ENCODE measurements around the gene CHIT1. TPM values are rescaled to one million over a fixed set of nuclear protein-coding genes. Genes with fewer than 3 reads are reported as not detected.

CHIT1 gene
- total RNA-seq, 2 experiments from 2014 or later, result 0.30 to 0.42 TPM

DNA sequence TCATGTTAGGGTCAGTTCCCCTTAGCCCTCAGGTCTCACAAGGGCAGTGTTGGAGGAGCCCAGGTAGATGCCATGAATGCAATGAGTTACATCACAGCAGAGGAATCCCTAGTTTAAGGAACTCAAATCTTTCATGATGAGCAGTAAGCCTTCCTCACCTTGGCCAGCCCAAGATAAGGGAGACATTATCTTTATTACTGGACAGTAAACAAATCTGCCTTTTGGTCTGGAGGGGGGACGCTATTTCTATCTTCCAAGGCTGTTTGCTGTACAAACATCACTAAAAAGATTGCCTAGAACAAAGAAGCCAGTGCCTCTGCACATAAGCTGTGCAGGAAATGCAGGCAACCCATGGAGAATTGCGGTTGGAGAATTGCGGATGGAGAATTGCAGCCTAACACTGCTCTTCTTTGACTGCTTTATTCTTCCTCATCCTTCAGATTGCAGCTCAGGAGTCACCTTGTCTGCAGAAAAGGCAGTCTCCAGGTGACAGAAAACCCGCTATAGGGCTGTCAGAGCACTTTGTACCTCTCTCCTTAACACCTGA, 40.7 kb downstream of the CHIT1 start:
- Mint-ChIP-seq H3K27ac (no peak overlapping the region), H3K27me3 (peaks cover 2% of the 10 kb centered on the region), H3K4me3 (no peak overlapping the region), H3K9me3 (no peaks in the 10 kb centered on the region), H3K4me1 (no peaks in the 10 kb centered on the region), H3K36me3 (ENCODE audit: low read depth) (no peaks in the 10 kb centered on the region)
- DNase-seq, result no peak
- ChIA-PET CTCF (no interaction called here), POLR2A (no interaction called here)

DNA sequence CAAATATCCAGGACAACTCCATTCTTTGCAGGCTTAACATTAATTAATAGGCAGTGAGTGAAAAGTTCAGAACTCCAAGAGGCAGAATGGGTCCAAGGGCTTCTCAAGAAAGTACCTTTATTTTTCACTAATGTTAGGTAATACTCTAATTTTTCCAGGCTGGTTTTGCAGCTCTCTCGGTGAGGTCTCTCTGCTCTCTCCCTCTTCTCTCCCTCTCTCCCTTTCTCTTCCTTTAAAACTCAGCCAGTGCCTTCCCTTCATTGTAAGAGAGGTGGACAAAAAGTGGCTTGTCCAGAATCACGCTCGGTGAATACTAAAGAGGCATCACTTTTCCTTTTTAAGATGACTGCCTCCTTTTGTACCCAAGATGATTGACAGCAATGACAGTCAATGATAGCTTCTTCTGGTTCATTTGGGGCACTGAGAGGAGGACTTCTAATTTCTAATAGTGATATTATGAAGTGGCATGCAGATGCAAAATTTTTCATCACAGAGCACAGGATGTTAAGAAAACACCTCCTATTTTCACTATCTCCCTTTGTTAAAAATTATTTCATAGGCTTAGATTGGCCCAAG, 41.7 kb downstream of the CHIT1 start:
- Mint-ChIP-seq H3K4me3 (no peak overlapping the region), H3K9me3 (no peaks in the 10 kb centered on the region), H3K27ac (no peak overlapping the region), H3K4me1 (no peaks in the 10 kb centered on the region), H3K27me3 (peaks cover 2% of the 10 kb centered on the region), H3K36me3 (ENCODE audit: low read depth) (no peaks in the 10 kb centered on the region)
- ChIA-PET POLR2A (no interaction called here), CTCF (no interaction called here)
- DNase-seq, result no peak

DNA sequence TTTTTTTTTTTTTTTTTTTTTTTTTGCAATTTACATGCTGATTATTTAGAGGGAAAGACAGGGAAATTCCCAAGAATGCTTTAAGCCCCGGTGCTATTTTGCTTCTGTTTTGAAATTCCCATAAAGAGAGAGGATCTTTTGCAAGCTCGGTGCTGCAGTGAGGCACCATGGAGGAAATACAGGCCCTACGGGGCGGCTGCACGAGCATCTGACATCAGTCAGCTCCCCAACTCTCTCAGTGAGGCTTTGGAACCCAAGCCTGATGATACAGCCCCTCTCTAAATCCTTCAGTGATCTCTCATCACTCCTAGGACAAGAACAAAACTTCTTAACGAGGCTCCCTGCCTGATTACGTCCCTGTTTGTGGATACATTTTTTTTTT, 42.2 kb downstream of the CHIT1 start:
- Mint-ChIP-seq H3K27me3 (peaks cover 2% of the 10 kb centered on the region), H3K4me1 (no peaks in the 10 kb centered on the region), H3K9me3 (no peaks in the 10 kb centered on the region), H3K36me3 (ENCODE audit: low read depth) (no peaks in the 10 kb centered on the region), H3K4me3 (no peak overlapping the region), H3K27ac (no peak overlapping the region)
- POLR2A ChIA-PET, result no interaction called here
- no peak for DNase-seq
- CTCF ChIA-PET, result no interaction called here

DNA sequence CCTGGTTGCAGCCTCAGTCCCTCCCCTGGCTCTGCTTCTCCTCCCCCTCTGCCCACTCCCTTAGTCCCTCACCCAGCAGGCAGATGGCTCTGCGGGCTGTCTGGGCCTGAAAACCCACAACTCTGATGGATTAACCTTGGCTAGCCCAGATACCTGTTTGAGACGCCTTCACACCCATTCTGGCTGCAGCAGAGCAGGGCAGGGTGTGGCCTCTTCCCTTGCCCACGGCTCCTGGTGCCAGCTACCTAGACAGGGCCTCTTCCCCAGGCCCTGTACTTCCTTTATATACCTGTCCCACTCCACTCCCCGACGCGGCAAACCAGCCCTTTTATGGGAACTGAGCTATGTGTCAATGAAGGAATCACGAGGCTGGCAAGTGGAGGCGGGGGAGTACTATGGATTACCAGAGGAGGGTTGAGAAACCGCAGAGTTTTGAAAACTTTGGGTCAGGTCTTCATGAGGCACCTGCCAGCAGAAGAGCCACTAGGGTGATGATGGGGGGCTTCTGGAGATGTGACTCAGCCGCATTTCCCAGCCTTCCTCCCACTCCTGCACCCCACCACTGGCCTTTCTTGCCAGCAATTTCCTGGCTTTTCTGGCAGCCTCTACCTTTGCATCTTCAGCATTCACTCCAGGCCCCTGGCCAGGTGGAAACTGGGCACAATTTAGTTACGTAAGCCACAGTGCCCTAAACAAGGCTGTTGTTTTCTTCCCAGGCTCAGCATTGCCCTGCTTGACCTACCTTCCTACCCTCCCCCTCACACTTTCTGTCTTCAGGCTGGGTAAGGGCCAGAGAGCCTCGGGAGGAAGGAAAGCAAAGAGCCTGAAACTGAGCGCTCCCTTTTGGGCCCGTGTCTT, 42.8 kb downstream of the CHIT1 start, which contains the start of gene CHI3L1:
CHI3L1 (minus strand) TSS at position 259 of the 858 bp plus-strand sequence; CDS start at position 178, 81 bp downstream.
- no peaks in the 10 kb centered on the region for H3K9me3 Mint-ChIP-seq
- ChIA-PET POLR2A (no interaction called here), CTCF (no interaction called here)
- H3K4me3 Mint-ChIP-seq, result no peak within 1 kb of the TSS
- no peaks in the 10 kb centered on the region for H3K4me1 Mint-ChIP-seq
- no peaks in the 10 kb centered on the region for H3K36me3 Mint-ChIP-seq (ENCODE audit: low read depth)
- peaks cover 2% of the 10 kb centered on the region for H3K27me3 Mint-ChIP-seq
- H3K27ac Mint-ChIP-seq, result no peak within 1 kb of the TSS
- no peak for DNase-seq

DNA sequence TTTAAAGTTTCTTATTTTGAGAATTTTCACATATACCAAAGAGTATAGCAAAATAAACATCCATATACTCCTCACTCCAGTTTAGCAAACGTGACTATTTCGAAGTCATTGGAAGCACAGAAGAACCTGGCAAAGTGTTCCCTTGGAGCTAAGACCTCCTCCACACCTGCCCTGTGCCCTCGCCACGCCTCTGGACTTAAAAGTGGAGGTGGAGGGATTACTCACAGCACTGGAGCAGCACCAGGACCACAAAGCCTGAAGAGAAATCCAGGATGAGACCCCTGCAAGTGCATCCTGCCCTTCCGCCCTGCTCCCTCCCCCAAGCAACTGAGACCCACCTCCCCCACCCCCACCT, 43.4 kb downstream of the CHIT1 start:
- Mint-ChIP-seq H3K27ac (no peak overlapping the region), H3K4me3 (no peak overlapping the region), H3K4me1 (no peaks in the 10 kb centered on the region), H3K36me3 (ENCODE audit: low read depth) (no peaks in the 10 kb centered on the region), H3K27me3 (peaks cover 2% of the 10 kb centered on the region), H3K9me3 (no peaks in the 10 kb centered on the region)
- POLR2A ChIA-PET, result no interaction called here
- no peak for DNase-seq
- CTCF ChIA-PET, result no interaction called here

- ChIA-PET CTCF (interaction anchor here (0.9 kb wide), 1 partner anchor 15 kb away, joined by 3 read pairs; no protein-coding TSS in a partner anchor), POLR2A (no interaction called here)
- Mint-ChIP-seq H3K36me3 (ENCODE audit: low read depth) (no peaks in the 10 kb centered on the region), H3K4me1 (no peaks in the 10 kb centered on the region), H3K27me3 (peaks cover 2% of the 10 kb centered on the region), H3K4me3 (no peak overlapping the region), H3K9me3 (no peaks in the 10 kb centered on the region), H3K27ac (no peak overlapping the region)
- DNase-seq, result no peak
These were observed 43.9 kb downstream of the CHIT1 start for GRCh38 chr1:203185585-203185984.

- CTCF ChIA-PET, result interaction anchor here (0.9 kb wide), 1 partner anchor 14 kb away, joined by 3 read pairs; no protein-coding TSS in a partner anchor
These were observed 44.4 kb downstream of the CHIT1 start for GRCh38 chr1:203185061-203185461.

GRCh38 chr1:203184467-203184866, 45.0 kb downstream of the CHIT1 start:
- no peak for DNase-seq
- Mint-ChIP-seq H3K9me3 (no peaks in the 10 kb centered on the region), H3K27ac (no peak overlapping the region), H3K4me1 (no peaks in the 10 kb centered on the region), H3K36me3 (ENCODE audit: low read depth) (no peaks in the 10 kb centered on the region), H3K4me3 (no peak overlapping the region), H3K27me3 (peaks cover 2% of the 10 kb centered on the region)
- ChIA-PET CTCF (no interaction called here), POLR2A (no interaction called here)

More at GRCh38 chr1:203185061-203185461, 44.4 kb downstream of the CHIT1 start:
- H3K4me1 Mint-ChIP-seq, result no peaks in the 10 kb centered on the region
- no peak for DNase-seq
- POLR2A ChIA-PET, result no interaction called here
- H3K9me3 Mint-ChIP-seq, result no peaks in the 10 kb centered on the region
- no peak overlapping the region for H3K4me3 Mint-ChIP-seq
- no peak overlapping the region for H3K27ac Mint-ChIP-seq
- peaks cover 2% of the 10 kb centered on the region for H3K27me3 Mint-ChIP-seq
- no peaks in the 10 kb centered on the region for H3K36me3 Mint-ChIP-seq (ENCODE audit: low read depth)

GRCh38 chr1:203183828-203184227, 45.6 kb downstream of the CHIT1 start:
- Mint-ChIP-seq H3K27ac (no peak overlapping the region), H3K9me3 (no peaks in the 10 kb centered on the region), H3K27me3 (peaks cover 2% of the 10 kb centered on the region), H3K4me3 (no peak overlapping the region), H3K4me1 (no peaks in the 10 kb centered on the region), H3K36me3 (ENCODE audit: low read depth) (no peaks in the 10 kb centered on the region)
- no peak for DNase-seq
- CTCF ChIA-PET, result no interaction called here
- POLR2A ChIA-PET, result no interaction called here

DNA sequence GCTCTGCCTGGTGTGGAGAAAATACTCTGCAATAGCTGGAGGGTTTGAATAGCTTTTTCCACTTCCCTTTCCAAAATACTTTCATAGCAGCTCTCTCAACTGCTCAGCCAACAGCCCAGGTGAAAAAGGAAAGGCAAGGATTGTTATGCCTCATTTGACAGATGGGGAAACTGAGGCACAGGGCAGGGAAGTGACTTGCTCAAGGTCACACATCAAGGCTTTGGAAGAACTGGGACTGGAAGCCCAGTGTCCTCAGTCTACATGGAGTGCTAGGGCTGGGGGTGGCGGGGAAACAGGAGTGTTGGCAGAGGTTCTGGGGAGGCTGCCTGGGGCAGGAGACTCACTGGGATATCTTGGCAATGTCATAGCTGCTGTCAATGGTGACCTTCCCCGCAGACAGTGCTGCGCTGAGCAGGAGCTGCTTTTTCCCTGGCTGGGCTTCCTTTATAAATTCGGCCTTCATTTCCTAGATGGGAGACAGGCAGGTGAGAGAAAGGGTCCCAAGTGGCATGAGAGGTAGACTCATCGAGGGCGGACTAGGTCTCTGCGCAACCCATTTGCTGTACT, 47.0 kb downstream of the CHIT1 start:
- ChIA-PET POLR2A (no interaction called here), CTCF (interaction anchor here (0.9 kb wide), 1 partner anchor 445 kb away, joined by 3 read pairs; the partner anchor contains the start of gene ATP2B4)
- Mint-ChIP-seq H3K27me3 (peaks cover 2% of the 10 kb centered on the region), H3K4me1 (no peaks in the 10 kb centered on the region), H3K27ac (no peak overlapping the region), H3K4me3 (no peak overlapping the region), H3K36me3 (ENCODE audit: low read depth) (no peaks in the 10 kb centered on the region), H3K9me3 (no peaks in the 10 kb centered on the region)
- DNase-seq, result no peak

- POLR2A ChIA-PET, result no interaction called here
- H3K4me3 Mint-ChIP-seq, result no peak overlapping the region
- H3K9me3 Mint-ChIP-seq, result no peaks in the 10 kb centered on the region
- H3K36me3 Mint-ChIP-seq (ENCODE audit: low read depth), result no peaks in the 10 kb centered on the region
- peaks cover 2% of the 10 kb centered on the region for H3K27me3 Mint-ChIP-seq
- CTCF ChIA-PET, result interaction anchor here (0.6 to 0.9 kb wide), 2 partner anchors 140 to 445 kb away, joined by 3 read pairs; partner anchors contain the start of gene ATP2B4
- no peaks in the 10 kb centered on the region for H3K4me1 Mint-ChIP-seq
- no peak for DNase-seq
- H3K27ac Mint-ChIP-seq, result no peak overlapping the region
These were observed 47.7 kb downstream of the CHIT1 start for GRCh38 chr1:203181586-203182386.

DNA sequence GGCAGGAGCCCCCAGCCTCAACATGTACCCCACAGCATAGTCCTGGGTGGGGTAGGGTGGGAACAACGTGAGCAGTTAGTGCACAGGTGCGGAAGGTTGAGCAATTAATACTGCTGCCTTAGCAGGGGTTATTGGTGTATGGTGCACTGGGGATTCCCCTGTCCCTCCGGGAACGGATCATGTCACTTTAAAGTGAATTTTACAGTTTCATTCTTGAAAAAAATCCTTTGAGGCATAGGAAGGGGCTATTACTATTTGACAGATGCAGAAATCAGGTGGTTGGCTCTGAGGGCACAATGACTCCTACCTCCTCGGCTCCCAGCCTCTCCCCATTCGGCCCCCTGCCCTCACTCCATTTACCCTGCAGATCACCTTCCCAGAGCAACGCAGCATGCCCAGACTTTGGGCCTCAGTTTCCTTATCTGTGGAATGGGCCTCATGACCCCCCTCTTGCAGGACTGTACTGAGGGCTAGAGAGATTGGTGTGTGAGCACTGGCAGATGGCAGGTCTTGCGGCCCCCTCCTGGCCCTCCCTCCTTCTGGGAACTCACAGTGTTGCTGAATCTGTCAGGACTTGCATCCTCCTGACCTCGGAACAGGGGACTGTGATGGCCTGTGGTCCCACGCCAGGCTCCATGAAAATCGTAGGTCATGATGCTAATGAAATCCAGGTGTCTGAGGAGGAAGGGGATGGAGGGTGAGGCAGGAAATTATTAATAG, 48.7 kb downstream of the CHIT1 start:
- H3K4me3 Mint-ChIP-seq, result no peak overlapping the region
- H3K36me3 Mint-ChIP-seq (ENCODE audit: low read depth), result no peaks in the 10 kb centered on the region
- no peaks in the 10 kb centered on the region for H3K4me1 Mint-ChIP-seq
- no peaks in the 10 kb centered on the region for H3K9me3 Mint-ChIP-seq
- CTCF ChIA-PET, result interaction anchor here (0.5 to 1.1 kb wide), 2 partner anchors 26 to 110 kb away, joined by 3 read pairs; no protein-coding TSS in a partner anchor
- no peak overlapping the region for H3K27ac Mint-ChIP-seq
- POLR2A ChIA-PET, result no interaction called here
- H3K27me3 Mint-ChIP-seq, result peaks cover 2% of the 10 kb centered on the region
- DNase-seq, result no peak

Measured in activated CD4-positive, alpha-beta T cell treated with anti-CD3 and anti-CD28 coated beads, Interleukin-2, amount 10 ng/mL, durations not matched to agents 7 days and 5 days (primary cell).